ENCODE data around the gene ALKAL2.

ALKAL2 gene

GRCh38 chr2:268323-268722 lies 19.6 kb downstream of the ALKAL2 start:
- Histone ChIP-seq H3K27me3 (ENCODE audit: insufficient read depth, poor library complexity, severe bottlenecking) (no peaks in the 10 kb centered on the region), H3K36me3 (ENCODE audit: low read depth) (peaks cover 37% of the 10 kb centered on the region), H3K4me3 (ENCODE audit: severe bottlenecking) (no peak overlapping the region), H3K9me3 (ENCODE audit: severe bottlenecking) (no peaks in the 10 kb centered on the region), H3K27ac (ENCODE audit: poor library complexity, severe bottlenecking) (no peak overlapping the region), H3K4me1 (ENCODE audit: insufficient read depth, poor library complexity, severe bottlenecking) (peaks cover 12% of the 10 kb centered on the region)
- no peak for DNase-seq (ENCODE audit: low spot score)
- TF ChIP-seq CTCF (IDR thresholded peaks at IDR 0.05; ENCODE audit: poor library complexity, severe bottlenecking) = no peak
- ATAC-seq (ENCODE audit: low read depth) = no peak

- no peak for TF ChIP-seq CTCF (IDR thresholded peaks at IDR 0.05; ENCODE audit: poor library complexity, severe bottlenecking)
- H3K9me3 ChIP-seq (ENCODE audit: severe bottlenecking) = no peaks in the 10 kb centered on the region
- peak within 1 kb of the TSS; percentile 58 for H3K27ac ChIP-seq (ENCODE audit: poor library complexity, severe bottlenecking)
- H3K36me3 ChIP-seq (ENCODE audit: low read depth) = peaks cover 15% of the 10 kb centered on the region
- peak; percentile 99 for DNase-seq (ENCODE audit: low spot score)
- no peaks in the 10 kb centered on the region for H3K27me3 ChIP-seq (ENCODE audit: insufficient read depth, poor library complexity, severe bottlenecking)
- peaks cover 15% of the 10 kb centered on the region for H3K4me1 ChIP-seq (ENCODE audit: insufficient read depth, poor library complexity, severe bottlenecking)
- ATAC-seq (ENCODE audit: low read depth) = peak; percentile 86
- H3K4me3 ChIP-seq (ENCODE audit: severe bottlenecking) = peak within 1 kb of the TSS; percentile 82
Measured at GRCh38 chr2:264493-265468, 23.1 kb downstream of the ALKAL2 start, which contains the start of gene ACP1. Gene ACP1 (plus strand): TSS chr2:264947. CDS start chr2:264965, 18 bp downstream.

GRCh38 chr2:263774-264492 lies 24.0 kb downstream of the ALKAL2 start, which contains the start of gene SH3YL1:
Gene SH3YL1 (minus strand): TSS chr2:264032. CDS start chr2:263984, 48 bp downstream.
- H3K27me3 ChIP-seq (ENCODE audit: insufficient read depth, poor library complexity, severe bottlenecking) = no peaks in the 10 kb centered on the region
- peaks cover 15% of the 10 kb centered on the region for H3K4me1 ChIP-seq (ENCODE audit: insufficient read depth, poor library complexity, severe bottlenecking)
- H3K9me3 ChIP-seq (ENCODE audit: severe bottlenecking) = no peaks in the 10 kb centered on the region
- H3K27ac ChIP-seq (ENCODE audit: poor library complexity, severe bottlenecking) = peak within 1 kb of the TSS; percentile 58
- DNase-seq (ENCODE audit: low spot score) (peak; percentile 70), ATAC-seq (ENCODE audit: low read depth) (peak; percentile 59)
- no peak for TF ChIP-seq CTCF (IDR thresholded peaks at IDR 0.05; ENCODE audit: poor library complexity, severe bottlenecking)
- peaks cover 23% of the 10 kb centered on the region for H3K36me3 ChIP-seq (ENCODE audit: low read depth)
- peak within 1 kb of the TSS; percentile 82 for H3K4me3 ChIP-seq (ENCODE audit: severe bottlenecking)

GRCh38 chr2:263022-263738 lies 24.7 kb downstream of the ALKAL2 start:
- peak overlapping the region; percentile 58 for H3K27ac ChIP-seq (ENCODE audit: poor library complexity, severe bottlenecking)
- peaks cover 3% of the 10 kb centered on the region for H3K9me3 ChIP-seq (ENCODE audit: severe bottlenecking)
- H3K36me3 ChIP-seq (ENCODE audit: low read depth) = peaks cover 30% of the 10 kb centered on the region
- peak overlapping the region; percentile 82 for H3K4me3 ChIP-seq (ENCODE audit: severe bottlenecking)
- no peaks in the 10 kb centered on the region for H3K27me3 ChIP-seq (ENCODE audit: insufficient read depth, poor library complexity, severe bottlenecking)
- ATAC-seq (ENCODE audit: low read depth) = no peak
- H3K4me1 ChIP-seq (ENCODE audit: insufficient read depth, poor library complexity, severe bottlenecking) = peaks cover 15% of the 10 kb centered on the region
- DNase-seq (ENCODE audit: low spot score) = no peak
- no peak for TF ChIP-seq CTCF (IDR thresholded peaks at IDR 0.05; ENCODE audit: poor library complexity, severe bottlenecking)
